Stimulated activated CD4-positive, alpha-beta T cell treated with anti-CD3 and anti-CD28 coated beads, Interleukin-2, amount 100 ng/mL, for 4 hours (primary cell): Measurements from ENCODE around the gene KPNB1.
"Not testable (repeated sequence)": the region's sequence is repeated elsewhere in the genome, so short reads cannot be mapped to it uniquely, and the experiment has no call there.

ENCODE experiments used
- DNase-seq: peaks from one replicate; pipeline ENCODE4 v3.0.0-alpha.2; 2020; ENCODE audit warnings: low read depth

KPNB1 gene

DNA sequence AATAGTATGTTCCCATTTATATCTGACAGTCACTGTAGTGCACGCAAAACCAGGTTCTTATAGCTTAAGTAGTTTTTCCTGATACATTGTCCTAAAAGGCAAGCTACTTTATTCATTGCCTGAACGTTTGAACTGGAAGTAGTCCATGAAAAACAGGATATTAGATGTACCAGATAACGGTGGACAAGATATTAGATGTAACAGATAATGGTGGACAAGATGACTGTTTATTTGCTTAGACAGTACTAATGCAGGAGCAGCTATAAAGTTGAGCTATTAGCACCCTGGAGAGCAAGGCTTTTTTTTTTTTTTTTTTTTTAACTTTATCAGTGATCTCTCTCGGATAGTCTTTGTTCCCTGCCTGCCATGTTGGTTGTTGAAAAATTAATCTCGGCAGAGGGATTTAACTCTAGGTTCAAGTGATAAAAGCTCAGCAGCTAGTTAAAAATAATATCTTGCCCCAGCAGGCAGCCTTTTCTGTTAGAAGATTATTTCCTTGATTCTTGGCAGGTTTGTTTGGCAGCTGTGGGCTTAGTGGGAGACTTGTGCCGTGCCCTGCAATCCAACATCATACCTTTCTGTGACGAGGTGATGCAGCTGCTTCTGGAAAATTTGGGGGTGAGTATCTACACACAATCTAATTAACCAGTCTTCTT, 26.9 kb downstream of the KPNB1 start:
- DNase-seq = no peak

DNA sequence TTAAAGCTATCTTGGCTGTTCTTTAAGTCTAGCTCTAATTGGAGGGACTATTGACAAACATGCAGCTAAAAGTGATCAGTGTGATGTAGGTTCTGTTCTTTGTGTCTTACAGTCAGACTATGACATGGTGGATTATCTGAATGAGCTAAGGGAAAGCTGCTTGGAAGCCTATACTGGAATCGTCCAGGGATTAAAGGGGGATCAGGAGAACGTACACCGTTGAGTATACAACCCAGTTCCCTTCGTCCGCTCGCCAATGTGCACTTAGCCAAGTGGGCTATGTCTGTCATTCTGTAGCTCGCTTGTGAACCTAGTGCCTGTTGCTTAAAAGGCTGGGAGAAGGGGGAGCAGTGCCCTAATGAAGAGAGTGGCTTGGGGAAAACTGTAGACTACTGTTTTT, 28.5 kb downstream of the KPNB1 start:
- DNase-seq = no peak

DNA sequence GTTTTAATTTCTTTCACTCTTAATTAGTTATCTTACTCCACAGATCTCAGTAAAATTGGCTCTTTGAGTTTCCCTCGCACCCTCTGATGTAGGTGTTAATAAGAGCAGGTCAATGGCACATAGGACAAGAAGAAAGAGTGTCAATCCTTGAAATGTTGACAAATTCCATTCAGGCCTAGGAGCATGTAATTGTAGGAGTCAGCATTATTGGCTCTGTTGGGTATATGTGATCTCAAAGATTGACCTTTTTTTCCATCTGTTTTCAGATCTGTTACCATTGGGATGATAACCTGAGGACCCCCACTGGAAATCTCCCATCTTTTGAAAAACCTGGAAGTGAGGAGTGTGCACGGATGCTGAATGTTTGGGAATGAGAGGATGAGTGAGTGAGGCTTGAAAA, 32.4 kb downstream of the KPNB1 start:
- DNase-seq = no peak

DNA sequence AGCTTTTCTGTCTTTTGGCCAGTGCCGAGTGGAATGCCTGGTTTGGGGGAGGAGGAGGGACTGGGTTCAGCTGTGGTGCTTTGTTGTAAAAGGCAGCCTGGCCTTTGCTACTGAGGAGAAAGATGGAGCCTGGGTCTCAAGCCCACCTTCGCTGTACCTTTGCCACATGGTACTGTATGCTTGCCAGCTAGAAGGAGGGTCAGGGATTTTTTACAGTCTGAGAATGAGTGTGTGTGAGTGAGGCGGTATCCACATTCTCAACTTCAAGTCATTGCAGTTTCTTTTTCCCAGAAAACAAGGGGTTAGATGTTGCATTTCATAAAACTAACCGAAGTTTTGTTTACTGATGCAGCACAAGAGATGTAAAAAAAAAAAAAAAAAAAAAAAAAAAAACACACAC, 33.0 kb downstream of the KPNB1 start:
- not testable (repeated sequence) for DNase-seq

DNA sequence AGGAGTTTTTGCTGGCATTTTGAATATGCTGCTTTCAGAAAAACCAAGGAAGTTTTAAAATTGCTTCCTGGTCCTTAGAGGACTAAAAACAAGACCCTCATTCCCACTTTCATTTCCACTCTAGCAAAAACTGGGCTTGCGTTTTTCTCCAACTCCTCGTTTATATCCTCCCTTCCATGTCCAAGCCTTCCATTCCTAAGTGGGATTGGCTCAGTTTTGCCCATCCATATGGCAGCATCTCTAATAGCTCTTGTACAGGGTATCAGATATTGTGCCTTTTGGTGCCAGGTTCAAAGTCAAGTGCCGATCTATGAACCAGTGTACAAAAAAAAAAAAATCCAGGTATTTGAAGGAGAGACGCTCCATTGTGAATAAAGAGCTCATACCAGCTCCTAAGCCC, 34.3 kb downstream of the KPNB1 start:
- DNase-seq = no peak

DNA sequence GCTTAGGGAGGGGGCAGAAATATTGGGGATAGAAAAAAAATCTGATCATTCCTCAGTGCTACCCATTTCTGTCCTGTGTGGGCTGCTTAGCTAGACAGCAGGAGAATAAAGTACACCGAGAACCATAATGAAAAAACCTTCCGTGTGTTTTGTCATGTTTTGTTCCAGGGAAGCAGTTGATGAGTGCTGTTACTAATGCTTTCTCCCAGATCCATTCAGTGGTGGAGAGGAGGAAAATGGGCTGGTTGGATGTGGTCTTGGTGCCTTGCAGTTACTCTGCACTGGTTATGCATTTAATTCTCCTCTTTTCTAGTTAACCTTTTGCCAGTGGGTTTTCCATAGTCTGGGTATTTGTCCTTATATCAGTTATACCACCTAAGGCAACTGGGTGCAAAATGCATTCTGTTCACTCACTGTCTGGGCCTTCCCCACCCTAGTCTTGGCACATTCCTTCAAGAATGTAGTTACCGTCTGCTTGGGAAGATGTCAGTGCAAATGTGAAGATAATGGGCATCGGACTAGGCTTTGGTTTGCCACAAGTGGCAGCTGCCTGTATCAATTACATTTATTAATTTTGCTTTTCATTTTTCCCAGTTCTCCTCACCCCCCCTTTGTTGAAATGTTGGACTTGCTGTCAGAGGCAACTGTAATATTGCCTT, 34.9 kb downstream of the KPNB1 start:
- no peak for DNase-seq

DNA sequence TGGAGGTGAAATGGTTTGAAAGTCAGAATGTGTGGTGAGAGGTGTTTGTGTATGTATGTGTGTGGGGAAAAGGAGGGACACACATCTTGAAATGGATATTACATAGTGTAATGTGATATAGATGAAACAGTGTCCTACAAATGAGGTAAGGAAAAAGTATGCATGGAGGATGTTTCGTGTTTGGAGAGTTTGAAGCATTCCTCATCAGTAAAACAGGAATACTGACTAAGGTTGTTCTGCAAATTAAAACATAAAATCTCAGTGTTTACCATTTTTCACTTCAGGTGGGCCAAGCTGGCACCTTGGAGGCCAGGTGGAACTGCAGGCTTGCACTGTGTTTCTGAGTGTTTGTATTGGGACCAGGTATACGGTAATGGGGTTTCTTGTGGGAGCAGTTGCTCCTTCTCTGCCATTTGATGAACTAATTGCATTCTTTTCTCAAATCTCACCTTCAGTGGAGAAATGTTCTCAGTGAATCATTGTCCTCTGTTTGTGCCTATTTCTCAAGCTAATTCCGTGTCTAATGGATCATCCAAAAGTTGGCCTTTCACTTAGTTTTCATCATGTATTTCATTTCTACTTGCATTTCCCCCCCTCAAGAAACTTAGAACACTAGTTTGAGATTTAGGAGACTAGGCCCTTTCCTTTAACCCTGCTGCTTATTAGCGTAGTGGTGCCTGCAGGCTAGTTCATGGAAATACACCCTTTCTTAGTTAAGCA, 36.0 kb downstream of the KPNB1 start:
- DNase-seq = no peak

DNA sequence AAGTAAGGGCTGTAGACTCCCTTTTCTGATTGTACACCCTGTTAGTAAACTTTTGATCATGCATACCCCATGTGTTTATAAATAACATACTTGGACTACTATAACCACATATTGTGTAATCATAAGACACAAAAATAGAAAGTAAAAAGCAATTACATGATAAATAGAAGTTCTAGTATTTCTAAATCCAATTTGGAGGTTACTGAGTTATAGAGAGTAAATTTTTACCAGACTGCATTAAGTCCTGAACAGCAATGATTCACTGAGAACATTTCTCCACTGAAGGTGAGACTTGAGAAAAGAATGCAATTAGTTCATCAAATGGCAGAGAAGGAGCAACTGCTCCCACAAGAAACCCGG, 36.5 kb downstream of the KPNB1 start:
- DNase-seq = no peak

DNA sequence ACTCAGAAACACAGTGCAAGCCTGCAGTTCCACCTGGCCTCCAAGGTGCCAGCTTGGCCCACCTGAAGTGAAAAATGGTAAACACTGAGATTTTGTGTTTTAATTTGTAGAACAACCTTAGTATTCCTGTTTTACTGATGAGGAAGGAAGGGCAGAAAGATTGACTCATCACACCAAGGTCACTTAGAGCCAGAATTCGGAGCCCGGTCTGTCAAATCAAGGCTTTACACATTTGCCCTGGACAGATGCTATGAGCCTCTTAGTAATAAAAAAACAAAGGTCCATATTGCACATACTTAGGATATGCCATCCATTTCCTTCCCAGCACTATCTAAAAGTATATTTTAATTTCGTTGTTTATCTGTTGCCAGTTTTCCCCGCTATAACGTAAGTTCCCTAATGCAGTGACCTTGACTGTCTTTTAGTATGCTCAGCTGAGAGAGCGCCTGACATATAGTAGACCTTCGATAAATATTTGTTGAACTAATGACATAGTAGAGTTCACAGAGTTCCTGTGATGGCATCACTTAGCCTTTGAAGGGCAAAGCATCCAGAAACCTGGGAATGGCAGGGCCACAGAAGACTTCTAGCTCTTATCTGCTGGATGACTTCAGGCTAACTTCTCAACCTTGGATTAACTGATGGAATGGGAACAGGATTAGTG, 37.1 kb downstream of the KPNB1 start:
- no peak for DNase-seq

DNA sequence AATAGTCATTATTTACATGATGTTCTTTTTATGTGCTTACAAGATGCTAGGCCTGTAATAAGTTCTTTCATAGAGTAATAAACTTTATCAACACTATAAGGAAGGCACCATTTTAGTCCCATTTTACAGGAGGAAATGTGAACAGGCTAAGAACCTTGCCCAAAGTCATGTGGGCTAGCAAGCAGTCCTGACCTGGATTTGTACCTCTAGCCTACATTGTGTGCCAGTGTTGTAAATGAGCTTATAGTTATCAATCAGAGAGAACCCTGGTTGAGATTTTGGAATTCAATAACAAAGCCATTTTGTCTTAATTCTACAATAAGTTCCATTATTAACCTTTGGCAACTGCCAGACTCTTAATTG, 37.6 kb downstream of the KPNB1 start:
- DNase-seq = no peak

DNA sequence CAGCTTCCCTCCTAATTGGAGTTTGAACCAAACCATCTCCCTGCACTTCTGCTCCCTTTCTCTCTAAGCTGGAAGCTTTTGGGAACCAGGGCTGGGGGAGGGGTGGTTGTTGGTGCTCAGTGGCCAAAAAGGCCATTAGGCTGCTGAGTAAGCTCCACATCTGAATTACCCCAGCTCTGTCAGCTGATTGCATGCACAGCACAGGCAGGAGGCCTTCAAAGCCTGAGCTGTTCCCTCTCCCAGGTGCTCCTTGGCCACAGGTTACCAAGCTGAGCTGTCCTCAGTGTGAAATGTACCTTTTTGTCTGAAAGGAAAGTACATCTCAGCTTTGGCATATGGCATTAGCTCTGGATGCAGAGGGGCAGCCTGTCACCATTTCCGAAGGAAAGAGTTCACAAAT, 38.0 kb downstream of the KPNB1 start:
- no peak for DNase-seq

DNA sequence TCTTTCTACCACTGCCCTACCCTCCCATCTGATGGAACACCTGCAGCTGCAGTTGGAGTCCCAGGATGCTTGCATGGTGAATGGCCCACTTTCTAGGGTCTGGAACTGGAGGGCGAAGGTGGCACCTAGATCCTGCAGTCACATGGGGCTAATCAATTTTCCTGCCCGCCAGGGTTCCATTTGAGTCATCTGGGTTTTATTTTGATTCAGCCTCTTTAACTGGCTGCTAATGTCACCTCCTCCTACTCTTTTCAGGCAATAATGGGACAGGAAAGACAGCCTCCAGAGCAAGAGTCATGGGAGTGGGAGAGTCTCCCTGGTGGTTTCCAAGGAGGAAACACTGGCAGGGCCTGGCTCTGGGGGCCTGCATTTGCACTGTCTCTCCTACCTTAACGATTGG, 40.4 kb downstream of the KPNB1 start:
- no peak for DNase-seq

DNA sequence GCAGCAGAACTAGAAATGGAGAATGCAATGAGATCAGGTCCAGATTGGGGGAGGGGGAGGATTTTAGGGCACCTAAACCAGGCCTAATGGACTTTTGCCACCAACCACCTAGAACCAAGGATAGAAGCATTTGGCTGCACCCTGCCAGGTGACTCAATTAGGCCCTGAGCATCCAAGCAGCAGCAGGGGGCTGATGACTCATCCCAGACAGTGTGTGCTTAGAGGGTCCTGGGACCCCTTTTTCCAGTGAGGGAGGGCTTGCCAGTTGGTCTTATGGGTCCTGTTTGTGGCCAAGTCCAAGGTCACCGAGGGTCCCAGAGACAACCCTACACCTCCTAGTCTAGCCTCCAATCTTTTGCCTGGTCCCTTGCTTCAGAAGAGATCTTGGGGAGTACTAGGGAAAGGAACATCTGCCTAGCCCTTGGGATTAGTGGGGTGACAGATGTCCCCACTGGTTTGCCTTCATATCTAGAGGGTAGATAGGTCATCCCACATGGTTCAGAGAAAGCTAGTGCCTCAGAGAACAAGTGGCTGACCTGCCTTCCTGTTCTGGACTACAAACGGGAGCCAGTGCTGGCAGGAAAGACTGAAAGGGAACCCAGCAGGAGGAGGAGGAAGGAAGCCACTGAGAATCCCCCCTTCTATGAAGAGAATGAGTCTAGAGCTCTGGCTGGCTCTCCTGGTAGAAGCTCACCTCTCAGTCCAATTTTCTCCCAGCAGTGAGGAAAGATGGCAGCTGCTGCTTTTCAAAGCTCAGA, 42.6 kb downstream of the KPNB1 start:
- DNase-seq = no peak

DNA sequence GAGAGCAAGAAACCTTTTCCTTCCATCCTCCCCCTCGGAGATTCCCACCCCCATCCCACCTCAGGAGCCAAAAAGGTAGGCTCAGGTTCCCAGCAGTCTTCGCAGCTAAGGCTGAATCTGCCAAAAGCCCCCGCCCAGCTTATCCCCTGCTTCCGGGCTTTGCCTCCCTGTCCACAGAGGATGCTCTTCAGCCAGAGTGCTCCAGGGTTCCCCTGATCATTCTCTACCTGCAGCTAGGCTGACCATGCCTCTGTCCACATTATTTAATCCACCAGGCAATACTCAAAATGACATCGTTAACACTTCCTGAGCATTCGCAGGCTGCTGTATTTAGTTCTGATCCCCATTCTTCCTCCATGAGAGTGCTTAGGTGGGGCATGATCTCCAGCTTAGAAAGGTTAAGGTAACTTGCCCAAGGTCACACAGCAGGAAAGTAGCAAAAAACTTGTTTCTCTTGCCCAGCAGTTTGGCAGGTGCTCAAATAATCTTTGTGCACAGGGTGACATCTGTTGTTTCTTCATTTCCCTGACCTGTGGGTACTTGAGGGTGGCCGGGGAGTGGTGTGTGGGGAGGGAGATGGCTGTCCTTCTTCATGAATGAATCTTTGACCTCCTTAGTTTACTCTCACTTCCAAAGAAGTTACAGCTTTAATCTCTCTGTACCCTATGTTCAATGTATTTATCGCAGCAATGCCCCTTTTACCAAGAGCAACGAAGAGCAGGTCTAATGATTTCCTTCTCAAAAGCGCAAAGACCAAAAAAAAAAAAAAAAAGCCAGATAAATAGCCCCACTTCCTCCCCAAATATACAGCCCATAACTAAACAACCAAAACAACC, 43.4 kb downstream of the KPNB1 start:
- DNase-seq = no peak

DNA sequence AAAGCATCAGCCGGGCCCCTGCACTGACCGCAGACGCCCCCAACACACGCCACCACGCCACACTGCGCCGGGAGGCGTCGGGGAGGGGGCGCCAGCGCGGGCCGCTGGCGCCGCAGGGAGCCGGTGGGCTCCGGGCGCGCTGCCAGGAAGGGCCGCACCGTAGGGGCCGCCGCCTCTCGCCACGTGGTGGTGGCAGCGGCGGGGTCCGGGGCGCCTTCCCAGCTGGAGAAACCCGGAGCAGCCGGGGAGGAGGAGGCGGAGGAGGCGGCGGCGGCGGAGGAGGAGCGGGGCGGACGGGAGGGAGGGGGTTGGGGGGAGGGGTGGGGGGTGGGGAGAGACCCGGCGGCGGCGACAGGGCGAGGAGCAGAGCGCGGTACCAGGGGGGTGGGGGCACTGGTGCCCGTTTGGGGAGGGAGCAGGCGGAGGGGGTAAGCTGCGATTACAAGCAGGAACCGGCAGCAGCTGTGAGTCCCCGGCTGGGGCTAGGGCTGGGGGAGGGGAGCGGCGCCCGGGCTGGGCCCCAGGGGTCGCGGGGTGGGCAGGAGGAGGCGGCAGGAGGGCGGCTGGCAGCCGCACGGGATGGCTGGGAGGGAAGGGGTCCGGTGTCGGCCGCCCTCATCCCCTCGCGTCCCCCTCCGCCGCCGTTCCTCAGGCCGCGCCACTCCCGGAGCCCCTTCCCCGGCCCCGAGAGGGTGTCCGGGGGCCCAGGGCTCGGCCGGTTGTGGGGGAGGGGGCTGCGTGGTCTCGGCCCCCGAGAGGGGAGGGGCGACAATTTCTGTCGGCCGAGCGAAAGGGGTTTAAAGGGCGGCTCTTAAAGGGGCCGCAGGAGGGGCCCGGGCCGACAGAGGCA, 44.2 kb downstream of the KPNB1 start, which contains the start of gene TBKBP1:
Gene TBKBP1, plus strand, starts transcription at position 431 of the 850 bp plus-strand sequence. CDS start 1,952 bp downstream, outside the sequence.
- DNase-seq = peak; percentile 74

DNA sequence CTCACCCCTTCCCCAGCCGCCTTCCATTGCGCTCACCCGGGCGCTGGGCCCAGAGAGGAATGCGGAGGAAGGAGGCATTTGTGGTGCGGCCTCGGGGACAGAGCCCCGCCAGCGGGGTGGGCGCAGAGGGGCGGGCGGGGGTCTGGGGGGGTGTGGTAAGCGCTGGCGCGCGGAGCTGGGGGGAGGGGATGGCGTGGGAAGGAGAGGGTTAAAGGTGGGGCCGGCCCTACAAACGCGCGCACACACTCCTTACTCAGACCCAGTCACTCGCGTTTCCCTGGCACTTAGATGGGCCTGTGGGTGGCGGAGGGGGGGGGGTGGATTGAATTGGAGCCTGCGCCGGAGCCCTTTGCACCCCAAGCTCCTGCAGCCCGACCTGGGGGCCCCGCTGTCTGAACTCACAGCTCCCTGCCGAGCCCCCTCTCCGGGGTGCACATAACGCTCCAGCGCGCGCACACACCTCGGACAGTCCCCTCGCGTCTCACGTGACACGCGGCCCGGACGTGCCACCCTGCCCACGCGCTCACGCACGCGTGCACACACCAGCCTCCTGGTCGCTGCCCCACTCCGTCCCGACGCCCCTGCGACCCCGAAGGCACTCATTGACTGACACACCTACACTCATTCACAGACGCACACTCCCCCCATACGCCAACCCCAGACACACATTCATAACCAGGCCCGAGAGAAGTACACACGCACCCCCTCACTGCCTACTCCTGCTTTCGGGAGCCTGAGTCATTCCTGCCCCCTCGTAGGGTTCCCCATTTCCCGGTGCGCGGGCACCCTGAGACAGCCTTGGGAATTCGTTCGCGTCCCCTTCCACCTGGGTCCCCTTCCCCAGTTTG, 45.1 kb downstream of the KPNB1 start:
- peak; percentile 63 for DNase-seq

DNA sequence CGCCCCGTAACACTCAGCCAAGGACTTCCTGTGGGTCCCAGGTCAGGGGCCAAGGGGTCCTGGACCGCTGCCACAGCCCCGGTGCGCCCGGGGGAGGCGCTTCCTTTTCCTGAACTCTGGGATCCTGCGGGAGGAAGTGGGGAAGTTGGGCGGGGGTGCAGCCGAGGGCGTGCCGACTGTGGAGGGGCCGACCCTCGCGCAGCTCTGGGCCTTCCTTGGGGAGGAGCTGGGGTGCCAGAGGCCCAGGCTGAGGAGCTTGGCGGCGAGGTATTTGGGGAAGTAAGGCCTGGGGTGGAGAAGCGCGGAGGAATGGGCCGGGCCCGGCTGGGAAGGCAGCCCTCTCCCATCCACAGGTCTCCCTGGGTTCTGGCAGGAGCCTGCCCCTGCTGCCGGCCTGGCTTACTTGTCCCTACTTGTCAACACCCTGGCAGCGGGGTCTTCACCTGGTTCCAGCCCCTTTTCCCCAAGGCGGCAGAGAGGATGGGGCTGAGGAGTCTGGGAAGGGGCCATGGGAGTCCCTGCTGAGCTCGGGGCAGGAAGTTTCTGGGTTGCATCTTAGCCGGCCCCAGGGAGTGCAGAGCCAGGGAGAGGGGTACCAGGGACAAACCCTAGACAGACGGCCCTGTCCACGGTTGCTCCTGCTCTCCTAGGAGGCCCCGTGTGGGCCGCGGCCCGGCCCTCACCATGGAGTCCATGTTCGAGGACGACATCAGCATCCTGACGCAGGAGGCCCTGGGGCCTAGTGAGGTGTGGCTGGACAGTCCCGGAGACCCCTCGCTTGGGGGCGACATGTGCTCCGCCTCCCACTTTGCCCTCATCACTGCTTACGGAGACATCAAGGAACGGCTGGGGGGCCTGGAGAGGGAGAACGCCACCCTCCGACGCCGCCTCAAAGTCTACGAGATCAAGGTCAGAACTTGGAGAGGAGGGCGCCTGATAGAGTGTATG, 46.0 kb downstream of the KPNB1 start:
- DNase-seq = no peak
